PC-9 (cell line): ENCODE data around the gene DUSP9. TPM values are rescaled to one million over a fixed set of nuclear protein-coding genes. Genes with fewer than 3 reads are reported as not detected.

Experiments used
- BruUV-seq: library from RNA; stranded (reverse); fragments of 400-500 nt; replicated peaks from 2 replicates; lab custom pipeline; 2021; lab: Mats Ljungman, UMichigan
- CTCF ChIA-PET: fragments of 300-600 bp; sonication (Branson Sonifier 250); formaldehyde crosslinking; loops from one replicate; lab custom pipeline; 2022; ENCODE audit warnings: antibody characterized with exemption; lab: Charles Lee
- POLR2A ChIA-PET: fragments of 300-600 bp; sonication (Branson Sonifier 250); formaldehyde crosslinking; loops from one replicate; lab custom pipeline; 2022; ENCODE audit warnings: antibody characterized with exemption; ENCODE audit not compliant: unreplicated experiment; lab: Charles Lee
- DNase-seq, 2 experiments: peaks; one replicate each; pipeline versions ENCODE4 v3.0.0 to v3.0.0-alpha.2; 2015 to 2022; ENCODE audit warnings: mixed read lengths in 1 of 2
- H2AFZ ChIP-seq: fragments of 200-600 bp; sonication (generic); 2 replicates; pipeline ENCODE4 v1.8.1; 2017; ENCODE audit warnings: antibody characterized with exemption
- H3F3A ChIP-seq: fragments of 200-600 bp; sonication (generic); 2 replicates; pipeline ENCODE4 v1.8.1; 2017; ENCODE audit warnings: antibody characterized with exemption, mild to moderate bottlenecking, low read depth; ENCODE audit not compliant: insufficient read depth
- H3K27ac ChIP-seq: fragments of 200-600 bp; sonication (generic); 2 replicates; pipeline ENCODE4 v1.6.1; 2016; ENCODE audit warnings: mixed run types
- H3K27me3 ChIP-seq: fragments of 200-600 bp; sonication (generic); 2 replicates; pipeline ENCODE4 v1.6.1; 2016; ENCODE audit warnings: low read depth, mixed run types; ENCODE audit not compliant: insufficient read depth
- H3K36me3 ChIP-seq: fragments of 200-600 bp; sonication (generic); 2 replicates; pipeline ENCODE4 v1.6.1; 2016; ENCODE audit warnings: low read depth, mixed run types
- H3K4me1 ChIP-seq: fragments of 200-600 bp; sonication (generic); replicated peaks from 2 replicates; pipeline ENCODE4 v1.6.1; 2016; ENCODE audit warnings: mixed run types; ENCODE audit not compliant: insufficient read depth
- H3K4me2 ChIP-seq: fragments of 200-600 bp; sonication (generic); 2 replicates; pipeline ENCODE4 v1.6.1; 2017; ENCODE audit warnings: mixed run types
- H3K4me3 ChIP-seq: fragments of 200-600 bp; sonication (generic); 2 replicates; pipeline ENCODE4 v1.6.1; 2016; ENCODE audit warnings: mixed run types
- H3K79me2 ChIP-seq: fragments of 200-600 bp; sonication (generic); 2 replicates; pipeline ENCODE4 v1.6.1; 2017; ENCODE audit warnings: low read depth, mixed run types
- H3K9me2 ChIP-seq: fragments of 200-600 bp; sonication (generic); 2 replicates; pipeline ENCODE4 v1.8.1; 2017; ENCODE audit warnings: mild to moderate bottlenecking; ENCODE audit not compliant: insufficient read depth
- H3K9me3 ChIP-seq: fragments of 200-600 bp; sonication (generic); 2 replicates; pipeline ENCODE4 v1.8.1; 2016; ENCODE audit warnings: low read depth; ENCODE audit not compliant: insufficient read depth
- H4K20me1 ChIP-seq: fragments of 200-600 bp; sonication (generic); 2 replicates; pipeline ENCODE4 v1.8.1; 2017; ENCODE audit not compliant: insufficient read depth
- CTCF ChIP-seq: fragments of 200-600 bp; sonication (generic); conservative IDR thresholded peaks from 2 replicates; pipeline ENCODE4 v1.6.1; 2017; ENCODE audit warnings: mixed run types, antibody characterized with exemption, mild to moderate bottlenecking, moderate library complexity
- EZH2 ChIP-seq: fragments of 200-600 bp; sonication (generic); IDR thresholded peaks from 2 replicates; pipeline ENCODE4 v1.8.0; 2017; ENCODE audit warnings: antibody characterized with exemption, low read depth
- intact Hi-C: fragments of 100-400 bp; cut with micrococcal nuclease; formaldehyde crosslinking; loops from one replicate; pipeline ENCODE4 v1.10.0; 2022; ENCODE audit not compliant: unreplicated experiment
- total RNA-seq: library from RNA; stranded (reverse); gene quantifications from 2 replicates; pipeline ENCODE4 v1.2.3, GENCODE V29; 2021

The DUSP9 gene
- total RNA-seq, 1 experiment from 2014 or later, result 1.3 TPM

DNA sequence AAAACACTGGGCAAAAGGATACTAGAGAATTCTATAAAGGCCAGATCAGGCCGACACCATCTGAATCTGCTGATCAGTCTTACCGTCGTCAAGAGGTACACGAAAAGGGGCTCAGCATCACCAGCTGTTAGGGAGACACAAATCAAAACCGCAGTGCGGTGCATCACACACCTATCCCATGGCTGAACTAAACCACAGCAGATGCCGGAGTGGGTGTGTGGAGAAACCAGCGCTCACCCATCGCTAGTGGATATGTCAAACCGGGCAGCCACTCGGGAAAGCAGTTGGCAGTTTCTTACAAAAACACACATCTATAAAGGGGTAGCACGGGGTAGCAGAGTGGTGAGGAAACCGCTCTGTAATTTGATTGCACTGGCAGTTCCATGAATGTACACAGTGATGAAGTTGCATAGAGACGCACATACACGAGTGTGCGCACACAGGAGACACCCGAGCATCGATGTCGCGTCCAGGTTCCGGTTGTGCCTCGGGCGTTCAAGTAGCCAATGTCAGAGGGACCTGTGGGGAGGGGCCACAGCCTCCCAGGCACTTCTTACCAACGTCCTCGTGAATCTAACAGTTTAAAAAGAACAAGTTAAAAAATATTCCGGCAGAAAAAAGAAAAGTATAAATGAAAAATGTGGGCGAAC is 24.9 kb upstream of the DUSP9 start:
- no peak overlapping the region for H3K4me2 ChIP-seq
- BruUV-seq, result no TSS peak
- POLR2A ChIA-PET, result no interaction called here

DNA sequence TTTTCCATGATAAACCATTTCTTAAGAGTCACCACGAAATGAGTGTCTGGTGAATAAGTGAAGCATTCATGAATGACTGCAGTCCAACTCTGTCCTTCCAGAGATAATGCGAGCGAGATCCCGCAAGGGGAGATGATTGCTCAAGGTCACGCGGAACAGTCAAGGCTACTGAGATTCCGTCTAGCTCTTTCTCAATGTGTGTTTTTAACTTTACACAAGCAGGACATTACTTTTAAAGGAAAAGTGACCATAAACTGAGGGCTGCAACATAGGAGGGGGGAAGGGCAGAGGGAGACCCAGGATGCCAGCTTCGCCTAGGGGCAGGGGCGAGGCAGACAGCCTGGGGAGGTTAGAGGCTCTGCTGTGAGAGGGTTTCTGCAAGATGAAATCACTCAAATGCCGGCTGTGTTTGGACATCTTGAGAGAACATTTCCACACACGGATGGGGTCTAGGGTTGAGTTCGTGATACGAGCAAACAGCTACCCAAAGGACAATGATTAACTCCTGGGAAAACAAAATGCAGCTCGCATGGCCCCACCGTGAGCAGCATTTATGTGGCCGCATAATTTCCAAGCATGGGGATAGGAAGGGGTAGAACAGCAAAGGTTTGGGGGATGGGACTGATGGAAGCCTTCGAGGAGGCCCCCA is 24.2 kb upstream of the DUSP9 start:
- H3K27ac ChIP-seq, result no peak overlapping the region
- H3K4me3 ChIP-seq, result no peak overlapping the region
- CTCF ChIA-PET, result no interaction called here
- no TSS peak for BruUV-seq
- intact Hi-C loops, result no loop called here
- no peaks in the 10 kb centered on the region for H3K79me2 ChIP-seq
- H3K4me2 ChIP-seq, result no peak overlapping the region
- H3K27me3 ChIP-seq, result peaks cover 63% of the 10 kb centered on the region
- H3K9me2 ChIP-seq, result no peaks in the 10 kb centered on the region
- no peaks in the 10 kb centered on the region for H3K4me1 ChIP-seq
- no peak overlapping the region for H2AFZ ChIP-seq
- no peak for TF ChIP-seq EZH2
- TF ChIP-seq CTCF, result no peak
- POLR2A ChIA-PET, result no interaction called here
- no peaks in the 10 kb centered on the region for H3F3A ChIP-seq
- no peaks in the 10 kb centered on the region for H3K36me3 ChIP-seq
- H3K9me3 ChIP-seq, result no peaks in the 10 kb centered on the region
- H4K20me1 ChIP-seq, result no peaks in the 10 kb centered on the region
- no peak for DNase-seq

More for the DNA sequence above, 24.9 kb upstream of the DUSP9 start:
- no peak for TF ChIP-seq EZH2
- no peak for TF ChIP-seq CTCF
- Histone ChIP-seq H3K9me3 (no peaks in the 10 kb centered on the region), H3K27me3 (peaks cover 68% of the 10 kb centered on the region), H4K20me1 (no peaks in the 10 kb centered on the region), H3K36me3 (no peaks in the 10 kb centered on the region), H3K4me3 (no peak overlapping the region), H3K4me1 (no peaks in the 10 kb centered on the region), H3K27ac (no peak overlapping the region), H2AFZ (no peak overlapping the region), H3K79me2 (no peaks in the 10 kb centered on the region), H3F3A (no peaks in the 10 kb centered on the region), H3K9me2 (no peaks in the 10 kb centered on the region)
- CTCF ChIA-PET, result no interaction called here
- intact Hi-C loops, result no loop called here
- no peak for DNase-seq

GRCh38 chrX:153623310-153624029 is 23.5 kb upstream of the DUSP9 start:
- Histone ChIP-seq H3K27ac (no peak overlapping the region), H4K20me1 (no peaks in the 10 kb centered on the region), H3K4me1 (no peaks in the 10 kb centered on the region), H3K9me3 (no peaks in the 10 kb centered on the region), H3F3A (no peaks in the 10 kb centered on the region), H2AFZ (no peak overlapping the region), H3K79me2 (no peaks in the 10 kb centered on the region), H3K36me3 (no peaks in the 10 kb centered on the region), H3K4me2 (no peak overlapping the region), H3K4me3 (no peak overlapping the region), H3K9me2 (no peaks in the 10 kb centered on the region), H3K27me3 (peaks cover 63% of the 10 kb centered on the region)
- ChIA-PET POLR2A (interaction anchor here (0.6 kb wide), 1 partner anchor 15 kb away, joined by 3 read pairs; no protein-coding TSS in a partner anchor), CTCF (no interaction called here)
- no peak for TF ChIP-seq EZH2
- TF ChIP-seq CTCF, result no peak
- DNase-seq, result no peak
- no TSS peak for BruUV-seq
- intact Hi-C loops, result no loop called here
